WTC11 (cell line): Measurements from ENCODE around the gene NOPCHAP1.

Experiments
- ATF2 ChIP-seq: sonication (generic); formaldehyde crosslinking; IDR thresholded peaks from 2 replicates; pipeline ENCODE4 v1.8.1; 2022; ENCODE audit warnings: low read depth, missing genetic modification reagents, borderline replicate concordance
- CBFB ChIP-seq: sonication (generic); formaldehyde crosslinking; IDR thresholded peaks from 2 replicates; pipeline ENCODE4 v1.8.1; 2022; ENCODE audit warnings: mild to moderate bottlenecking, low read depth, missing genetic modification reagents
- CDX4 ChIP-seq: fragments of 250-450 bp; sonication (Bioruptor Pico); IDR thresholded peaks from 2 replicates; pipeline ENCODE4 v1.9.0; 2021; ENCODE audit warnings: moderate library complexity, mild to moderate bottlenecking, inconsistent platforms, borderline replicate concordance
- CREB1 ChIP-seq: sonication (generic); formaldehyde crosslinking; IDR thresholded peaks from 2 replicates; pipeline ENCODE4 v1.8.0; 2023; ENCODE audit warnings: mild to moderate bottlenecking, missing genetic modification reagents
- CREM ChIP-seq: sonication (generic); formaldehyde crosslinking; IDR thresholded peaks from 2 replicates; pipeline ENCODE4 v1.8.1; 2022; ENCODE audit warnings: mild to moderate bottlenecking, missing genetic modification reagents, moderate library complexity
- CTCF ChIP-seq: fragments of 200-600 bp; IDR thresholded peaks from 2 replicates; pipeline ENCODE4 v1.8.0; 2022; ENCODE audit warnings: antibody characterized with exemption
- MAX ChIP-seq: sonication (generic); formaldehyde crosslinking; IDR thresholded peaks from 2 replicates; pipeline ENCODE4 v1.8.0; 2022; ENCODE audit warnings: mild to moderate bottlenecking, missing genetic modification reagents
- MLX ChIP-seq: sonication (generic); formaldehyde crosslinking; IDR thresholded peaks from 2 replicates; pipeline ENCODE4 v1.8.1; 2023; ENCODE audit warnings: mild to moderate bottlenecking, missing genetic modification reagents, moderate library complexity
- NR3C1 ChIP-seq: sonication (generic); formaldehyde crosslinking; conservative IDR thresholded peaks from 2 replicates; pipeline ENCODE4 v1.8.1; 2023; ENCODE audit warnings: low read depth, mild to moderate bottlenecking, missing genetic modification reagents
- ZNF512 ChIP-seq: sonication (generic); formaldehyde crosslinking; IDR thresholded peaks from 2 replicates; pipeline ENCODE4 v1.8.1; 2022; ENCODE audit warnings: missing genetic modification reagents, borderline replicate concordance

GRCh38 chr12:104958805-104959334, 27.2 kb upstream of the NOPCHAP1 start:
- TF ChIP-seq CTCF (no peak), CDX4 (CRISPR knock-in tag) (no peak), CREB1 (no peak), CBFB (no peak), MAX (no peak), NR3C1 (CRISPR knock-in tag) (no peak), CREM (CRISPR knock-in tag) (no peak), ZNF512 (CRISPR knock-in tag) (no peak), ATF2 (no peak), MLX (no peak)
